Kidney (tissue), 14 donors: ENCODE measurements around the gene PPP1R14B. TPM values are rescaled to one million over a fixed set of nuclear protein-coding genes. Genes with fewer than 3 reads are reported as not detected.

Experiments
- DNase-seq, 5 donors: peaks; one replicate each; pipeline ENCODE4 v3.0.0-alpha.2; 2013 to 2020
- FAIRE-seq: peaks from 2 replicates; lab custom pipeline; 2012; peaks lifted over from hg19 to GRCh38; lab: Jason Lieb, UNC
- H3K27ac ChIP-seq, 2 donors: one replicate each; pipeline ENCODE4 v1.7.0; 2013; ENCODE audit warnings: low read depth in 2 of 2, low read length in 2 of 2, inconsistent platforms in 1 of 2
- H3K27me3 ChIP-seq: one replicate; pipeline ENCODE4 v1.7.1; 2013; ENCODE audit warnings: low read length, inconsistent platforms; ENCODE audit not compliant: control insufficient read depth, insufficient read depth
- H3K36me3 ChIP-seq, 3 donors: one replicate each; pipeline versions ENCODE4 v1.7.0 to v1.7.1; 2013; ENCODE audit warnings: low read length in 3 of 3, control low read depth in 1 of 3, inconsistent platforms in 1 of 3; ENCODE audit not compliant: insufficient read depth in 3 of 3, control insufficient read depth in 2 of 3
- H3K4me1 ChIP-seq, 3 donors: one replicate each; pipeline versions ENCODE4 v1.7.0 to v1.7.1; 2013; ENCODE audit warnings: low read length in 3 of 3, inconsistent platforms in 1 of 3, low read depth in 1 of 3; ENCODE audit not compliant: control insufficient read depth in 2 of 3, insufficient read depth in 2 of 3
- H3K4me3 ChIP-seq, 3 donors: one replicate each; pipeline versions ENCODE4 v1.7.0 to v1.8.1; 2013; ENCODE audit warnings: low read length in 3 of 3, control low read depth in 1 of 3, inconsistent platforms in 1 of 3
- H3K9ac ChIP-seq, 3 donors: one replicate each; pipeline versions ENCODE4 v1.7.0 to v1.7.1; 2013; ENCODE audit warnings: low read length in 3 of 3, control low read depth in 1 of 3, inconsistent platforms in 1 of 3
- H3K9me3 ChIP-seq, 3 donors: one replicate each; pipeline versions ENCODE4 v1.7.0 to v1.7.1; 2013; ENCODE audit warnings: low read length in 3 of 3, control low read depth in 1 of 3, inconsistent platforms in 1 of 3; ENCODE audit not compliant: control insufficient read depth in 2 of 3, insufficient read depth in 1 of 3
- CTCF ChIP-seq: IDR thresholded peaks from 3 replicates; pipeline ENCODE4 v1.5.1; 2012; ENCODE audit warnings: mild to moderate bottlenecking, moderate library complexity, borderline replicate concordance; ENCODE audit not compliant: insufficient read depth; ENCODE audit errors: extremely low read depth
- intact Hi-C: fragments of 100-400 bp; cut with DNase I; formaldehyde crosslinking; loops from one replicate; pipeline ENCODE4 v1.11.1; 2022
- polyA plus RNA-seq: library from polyadenylated mRNA; stranded (reverse); fragments of 350-450 nt; fragmentation: Illumina TruSeq; extraction: RNeasy Lipid Tissue Mini Kit (QIAGEN cat#74804); gene quantifications from one replicate; pipeline ENCODE4 v1.2.3, GENCODE V29; 2014; ENCODE audit warnings: low read depth, low replicate concordance; ENCODE audit not compliant: insufficient read depth
- total RNA-seq: library from RNA; stranded (reverse); fragmentation: NEBNext Ultra II Directional; extraction: Animal tissue kit (Norgen Biotek cat#: 25700); gene quantifications from one replicate; pipeline ENCODE4 v1.2.1, GENCODE V29; 2021
- donor health status: control.
- donor health status: control.
- donor health status: control.
- donor health status: control.
- donor health status: control.
- donor health status: DM: yes; HTN: yes; CAD: no.
- donor health status: Normal renal cell carcinoma (clear cell type).

Gene PPP1R14B
- total and polyA plus RNA-seq, 2 donors from 2014 or later: 86.5 to 145 TPM

DNA sequence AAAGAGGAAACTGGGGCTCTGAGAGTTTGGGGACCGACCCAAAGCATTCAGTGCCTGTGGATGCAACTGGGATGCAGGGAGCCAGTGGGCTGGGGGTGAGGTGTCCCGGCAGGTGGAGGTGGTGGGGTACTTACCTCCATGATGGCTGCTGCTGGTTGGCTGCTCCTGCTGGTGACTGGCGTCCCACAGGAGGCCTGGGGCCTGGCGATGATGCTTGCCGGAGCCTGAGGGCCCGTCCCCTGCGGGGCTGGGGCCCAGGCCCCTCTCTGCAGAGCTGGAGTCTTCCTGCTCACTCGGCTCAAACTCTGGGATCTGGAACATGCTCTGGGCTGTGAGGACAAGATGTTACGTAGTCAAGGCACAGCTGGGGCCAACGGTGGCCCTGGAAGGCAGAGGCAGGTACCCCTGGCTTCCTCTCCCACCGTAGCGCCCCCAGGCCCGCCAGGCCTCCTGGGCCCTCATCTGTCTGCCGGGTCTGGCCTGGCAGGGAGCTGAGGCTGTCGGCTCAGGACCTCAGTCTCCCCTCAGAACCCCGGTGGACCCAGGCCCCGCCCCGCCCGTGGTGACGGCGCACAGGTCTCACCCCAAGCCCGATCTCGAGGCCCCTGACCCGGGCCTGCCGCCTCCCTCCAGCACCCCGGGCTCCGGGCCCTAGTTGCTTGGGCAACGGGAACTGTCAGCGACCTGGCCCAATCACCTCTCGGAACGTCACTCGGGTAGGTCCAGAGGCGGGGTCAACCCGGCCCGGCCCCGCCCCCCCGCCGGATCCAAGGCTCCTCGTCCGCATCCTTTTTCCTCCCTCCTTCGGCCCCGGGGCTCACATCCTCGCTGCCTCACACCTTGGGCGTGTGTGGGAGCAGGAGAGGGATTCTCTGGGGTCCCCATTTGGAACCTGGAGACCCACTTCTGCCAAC is 37.6 kb upstream of the PPP1R14B start, which contains the start of gene BAD:
Gene BAD (minus strand): TSS at position 618 of the 914 bp plus-strand sequence. CDS start 297 bp downstream, at position 321.
- no peak for TF ChIP-seq CTCF
- peak within 1 kb of the TSS; percentile 51 to 87 (median 81) for H3K9ac ChIP-seq
- DNase-seq (peak; percentile 95 to 98 (median 96)), FAIRE-seq (no peak)
- no peaks in the 10 kb centered on the region for H3K36me3 ChIP-seq
- no peaks in the 10 kb centered on the region for H3K9me3 ChIP-seq
- intact Hi-C loops: no loop called here
- peak within 1 kb of the TSS; percentile 75 to 83 (median 77) for H3K4me3 ChIP-seq
- H3K27me3 ChIP-seq: no peaks in the 10 kb centered on the region
- peak within 1 kb of the TSS; percentile 90 to 96 for H3K27ac ChIP-seq
- peaks cover 0 to 17% (median 4%) of the 10 kb centered on the region in 3 donors for H3K4me1 ChIP-seq

GRCh38 chr11:64283092-64283491 is 36.3 kb upstream of the PPP1R14B start:
- intact Hi-C loops: no loop called here
- Histone ChIP-seq H3K27ac (no peak overlapping the region), H3K4me1 (peaks cover 0 to 17% (median 4%) of the 10 kb centered on the region in 3 donors), H3K27me3 (no peaks in the 10 kb centered on the region), H3K36me3 (no peaks in the 10 kb centered on the region), H3K9ac (peak overlapping the region in 1 of 3 donors; percentile 55), H3K4me3 (no peak overlapping the region), H3K9me3 (no peaks in the 10 kb centered on the region)
- TF ChIP-seq CTCF: no peak
- peak in 1 of 5 donors; percentile 40 for DNase-seq
- no peak for FAIRE-seq

- DNase-seq (no peak), FAIRE-seq (no peak)
- Histone ChIP-seq H3K4me1 (peaks cover 0 to 17% (median 4%) of the 10 kb centered on the region in 3 donors), H3K4me3 (no peak overlapping the region), H3K9ac (no peak overlapping the region), H3K36me3 (peaks cover 0 to under 1% (median 0%) of the 10 kb centered on the region in 3 donors), H3K27me3 (no peaks in the 10 kb centered on the region), H3K27ac (no peak overlapping the region), H3K9me3 (no peaks in the 10 kb centered on the region)
- TF ChIP-seq CTCF: no peak
- intact Hi-C loops: no loop called here
Measured at GRCh38 chr11:64281957-64282770, 35.4 kb upstream of the PPP1R14B start.
